Endometrial microvascular endothelial cells (primary cell): ENCODE results near the gene RBM33. TPM values are rescaled to one million over a fixed set of nuclear protein-coding genes. Genes with fewer than 3 reads are reported as not detected.

ENCODE experiments used
- in situ Hi-C: cut with HindIII; loops from 2 replicates; pipeline ENCODE4 v1.10.0; 2017; ENCODE audit warnings: low sequenced_read_pairs, low pct_unique_long_range_greater_than_20kb; ENCODE audit errors: inconsistent ontology term
- total RNA-seq: library from RNA; depleted of rRNA; stranded (reverse); fragments of >200 nt; gene quantifications from one replicate; pipeline ENCODE4 v1.2.3, GENCODE V29; 2015; ENCODE audit errors: inconsistent ontology term

The RBM33 gene
- total RNA-seq, 1 donor from 2014 or later, result 12.4 TPM

- in situ Hi-C loops, result no loop called here
Observed at GRCh38 chr7:155809332-155809946, 165.0 kb downstream of the RBM33 start.

GRCh38 chr7:155809947-155810769, 165.7 kb downstream of the RBM33 start:
- in situ Hi-C loops, result loop anchor here (10.0 kb wide), 1 partner anchor 665 kb away; no protein-coding TSS in a partner anchor

- in situ Hi-C loops, result loop anchor here (10.0 kb wide), 1 partner anchor 664 kb away; no protein-coding TSS in a partner anchor
Observed at GRCh38 chr7:155810770-155811559, 166.5 kb downstream of the RBM33 start.

GRCh38 chr7:155811560-155811894, 167.1 kb downstream of the RBM33 start:
- in situ Hi-C loops, result loop anchor here (10.0 kb wide), 1 partner anchor 663 kb away; no protein-coding TSS in a partner anchor

- in situ Hi-C loops, result loop anchor here (10.0 kb wide), 1 partner anchor 663 kb away; no protein-coding TSS in a partner anchor
Observed at GRCh38 chr7:155811895-155812761, 167.7 kb downstream of the RBM33 start, which contains the start of gene SHH. Gene SHH (minus strand): TSS chr7:155812463. CDS start chr7:155812122, 341 bp downstream.

GRCh38 chr7:155813125-155813524, 168.7 kb downstream of the RBM33 start:
- in situ Hi-C loops, result loop anchor here (10.0 kb wide), 1 partner anchor 662 kb away; no protein-coding TSS in a partner anchor

- in situ Hi-C loops, result loop anchor here (10.0 kb wide), 1 partner anchor 661 kb away; no protein-coding TSS in a partner anchor
Observed at GRCh38 chr7:155813546-155814315, 169.3 kb downstream of the RBM33 start.

- in situ Hi-C loops, result loop anchor here (10.0 kb wide), 1 partner anchor 660 kb away; no protein-coding TSS in a partner anchor
Observed at GRCh38 chr7:155814316-155815276, 170.1 kb downstream of the RBM33 start.

GRCh38 chr7:155815332-155816191, 171.1 kb downstream of the RBM33 start:
- in situ Hi-C loops, result loop anchor here (10.0 kb wide), 1 partner anchor 659 kb away; no protein-coding TSS in a partner anchor

- in situ Hi-C loops, result loop anchor here (10.0 kb wide), 1 partner anchor 659 kb away; no protein-coding TSS in a partner anchor
Observed at GRCh38 chr7:155816192-155816508, 171.7 kb downstream of the RBM33 start.

GRCh38 chr7:155816996-155817395, 172.5 kb downstream of the RBM33 start:
- in situ Hi-C loops, result loop anchor here (10.0 kb wide), 1 partner anchor 658 kb away; no protein-coding TSS in a partner anchor

- in situ Hi-C loops, result loop anchor here (10.0 kb wide), 1 partner anchor 657 kb away; no protein-coding TSS in a partner anchor
Observed at GRCh38 chr7:155817515-155817914, 173.1 kb downstream of the RBM33 start.

- in situ Hi-C loops, result loop anchor here (10.0 kb wide), 1 partner anchor 657 kb away; no protein-coding TSS in a partner anchor
Observed at GRCh38 chr7:155818154-155818819, 173.8 kb downstream of the RBM33 start.

GRCh38 chr7:155818820-155819168, 174.3 kb downstream of the RBM33 start:
- in situ Hi-C loops, result loop anchor here (10.0 kb wide), 1 partner anchor 656 kb away; no protein-coding TSS in a partner anchor

GRCh38 chr7:155819186-155819585, 174.7 kb downstream of the RBM33 start:
- in situ Hi-C loops, result loop anchor here (10.0 kb wide), 1 partner anchor 656 kb away; no protein-coding TSS in a partner anchor
